Smooth muscle cell (in vitro differentiated cells): Measurements from ENCODE around the gene AP3S2. TPM values are rescaled to one million over a fixed set of nuclear protein-coding genes. Genes with fewer than 3 reads are reported as not detected.
"Not testable (repeated sequence)": the region's sequence is repeated elsewhere in the genome, so short reads cannot be mapped to it uniquely, and the experiment has no call there.

ENCODE experiments used
- DNase-seq: peaks from one replicate; lab custom pipeline; 2025; ENCODE audit not compliant: unreplicated experiment; lab: John Stamatoyannopoulos, UW
- H2AFZ ChIP-seq: fragments of 200-600 bp; sonication (generic); 2 replicates; pipeline ENCODE4 v1.6.0; 2016; ENCODE audit warnings: antibody characterized with exemption, low read depth, mild to moderate bottlenecking
- H3F3A ChIP-seq: fragments of 200-600 bp; sonication (generic); 2 replicates; pipeline ENCODE4 v1.6.0; 2017; ENCODE audit warnings: antibody characterized with exemption, low read depth
- H3K27ac ChIP-seq: fragments of 200-600 bp; sonication (generic); 2 replicates; pipeline ENCODE4 v1.5.1; 2016; ENCODE audit warnings: low read depth, mild to moderate bottlenecking
- H3K27me3 ChIP-seq: fragments of 200-600 bp; sonication (generic); 2 replicates; pipeline ENCODE4 v1.6.1; 2016; ENCODE audit warnings: low read depth, mild to moderate bottlenecking
- H3K36me3 ChIP-seq: fragments of 200-600 bp; sonication (generic); 2 replicates; pipeline ENCODE4 v1.5.1; 2016; ENCODE audit warnings: low read depth
- H3K4me1 ChIP-seq: fragments of 200-600 bp; sonication (generic); 2 replicates; pipeline ENCODE4 v1.5.1; 2016; ENCODE audit warnings: low read depth
- H3K4me2 ChIP-seq: fragments of 200-600 bp; sonication (generic); 2 replicates; pipeline ENCODE4 v1.6.0; 2016; ENCODE audit warnings: mild to moderate bottlenecking
- H3K4me3 ChIP-seq: fragments of 200-600 bp; sonication (generic); 2 replicates; pipeline ENCODE4 v1.5.1; 2016; ENCODE audit warnings: mild to moderate bottlenecking
- H3K79me2 ChIP-seq: fragments of 200-600 bp; sonication (generic); 2 replicates; pipeline ENCODE4 v1.6.0; 2016; ENCODE audit warnings: low read depth, mild to moderate bottlenecking
- H3K9ac ChIP-seq: fragments of 200-600 bp; sonication (generic); 2 replicates; pipeline ENCODE4 v1.6.0; 2016; ENCODE audit warnings: low read depth
- H3K9me3 ChIP-seq: fragments of 200-600 bp; sonication (generic); replicated peaks from 2 replicates; pipeline ENCODE4 v1.5.1; 2016; ENCODE audit warnings: low read depth
- H4K20me1 ChIP-seq: fragments of 200-600 bp; sonication (generic); 2 replicates; pipeline ENCODE4 v1.6.0; 2016; ENCODE audit warnings: low read depth
- CTCF ChIP-seq: fragments of 200-600 bp; sonication (generic); IDR thresholded peaks from 2 replicates; pipeline ENCODE4 v1.5.1; 2017; ENCODE audit warnings: borderline replicate concordance, mild to moderate bottlenecking, antibody characterized with exemption; ENCODE audit not compliant: insufficient read depth, poor library complexity, severe bottlenecking
- WGBS: methylation state at CpG from one replicate; pipeline ENCODE4 v1.1.7; 2016; ENCODE audit warnings: low lambda C conversion rate; 5-methylcytosine and 5-hydroxymethylcytosine counted together
- polyA plus RNA-seq: library from polyadenylated mRNA; unstranded; fragments of >200 nt; fragmentation: Nextera tagmentation; extraction: Ambion mirVana; gene quantifications from 2 replicates; pipeline ENCODE4 v1.2.1, GENCODE V29; 2016
- total RNA-seq: library from RNA; depleted of rRNA; stranded (reverse); fragments of >200 nt; gene quantifications from 2 replicates; pipeline ENCODE4 v1.2.3, GENCODE V29; 2014

The AP3S2 gene
- total RNA-seq = 54.7 and 55.8 TPM in 2 replicates
- polyA plus RNA-seq = 9.4 and 19.1 TPM in 2 replicates

GRCh38 chr15:89893696-89894447 lies at the start of gene AP3S2:
Gene AP3S2 (minus strand): TSS chr15:89893994. CDS start chr15:89893949, 45 bp downstream.
- Histone ChIP-seq H3K36me3 (no peaks in the 10 kb centered on the region), H2AFZ (peak within 1 kb of the TSS; percentile 89), H3K4me1 (no peaks in the 10 kb centered on the region), H4K20me1 (peaks cover 4% of the 10 kb centered on the region), H3K4me3 (peak within 1 kb of the TSS; percentile 79), H3K27me3 (no peaks in the 10 kb centered on the region), H3K4me2 (peak within 1 kb of the TSS; percentile 94), H3F3A (no peaks in the 10 kb centered on the region), H3K27ac (peak within 1 kb of the TSS; percentile 86), H3K79me2 (peaks cover 36% of the 10 kb centered on the region), H3K9me3 (no peaks in the 10 kb centered on the region), H3K9ac (peak within 1 kb of the TSS; percentile 92)
- DNase-seq = peak; percentile 64
- TF ChIP-seq CTCF = no peak
- under 1% methylated on average over 60 of the region's 62 CpGs for WGBS

GRCh38 chr15:89939910-89940309 lies 46.1 kb upstream of the AP3S2 start:
- no peak overlapping the region for H3K4me3 ChIP-seq
- no peaks in the 10 kb centered on the region for H3K4me1 ChIP-seq
- 86% methylated on average over 3 of the region's 3 CpGs for WGBS
- H3K4me2 ChIP-seq = no peak overlapping the region
- no peaks in the 10 kb centered on the region for H3K79me2 ChIP-seq
- no peaks in the 10 kb centered on the region for H3F3A ChIP-seq
- no peaks in the 10 kb centered on the region for H3K9me3 ChIP-seq
- no peak overlapping the region for H3K9ac ChIP-seq
- no peaks in the 10 kb centered on the region for H4K20me1 ChIP-seq
- H3K36me3 ChIP-seq = no peaks in the 10 kb centered on the region
- TF ChIP-seq CTCF = no peak
- no peak overlapping the region for H3K27ac ChIP-seq
- DNase-seq = no peak
- H2AFZ ChIP-seq = no peak overlapping the region
- H3K27me3 ChIP-seq = no peaks in the 10 kb centered on the region

- 98% methylated on average over 2 of the region's 2 CpGs for WGBS
Measured at GRCh38 chr15:89939377-89939776, 45.6 kb upstream of the AP3S2 start.

GRCh38 chr15:89937365-89938350 lies 43.9 kb upstream of the AP3S2 start:
- Histone ChIP-seq H3K4me2 (no peak overlapping the region), H3K9me3 (no peaks in the 10 kb centered on the region), H3K27me3 (no peaks in the 10 kb centered on the region), H3F3A (no peaks in the 10 kb centered on the region), H3K4me1 (no peaks in the 10 kb centered on the region), H2AFZ (no peak overlapping the region), H3K27ac (no peak overlapping the region), H3K79me2 (no peaks in the 10 kb centered on the region), H3K36me3 (no peaks in the 10 kb centered on the region), H3K4me3 (no peak overlapping the region), H3K9ac (no peak overlapping the region), H4K20me1 (no peaks in the 10 kb centered on the region)
- TF ChIP-seq CTCF = no peak
- DNase-seq = no peak
- 85% methylated on average over 10 of the region's 10 CpGs for WGBS

More at GRCh38 chr15:89939377-89939776, 45.6 kb upstream of the AP3S2 start:
- not testable (repeated sequence) for H3K79me2 ChIP-seq, H3F3A ChIP-seq, H3K4me3 ChIP-seq, H3K36me3 ChIP-seq, H3K4me1 ChIP-seq, H3K27me3 ChIP-seq, H3K9me3 ChIP-seq, H3K27ac ChIP-seq, DNase-seq, H4K20me1 ChIP-seq, H3K9ac ChIP-seq, H3K4me2 ChIP-seq, H2AFZ ChIP-seq
